Adrenal gland (tissue), 5 donors: Measurements from ENCODE around the gene CPT1A.

Experiments
- CTCF ChIP-seq, 6 experiments: fragments of 450-650 bp in 4 of 6; fragments of 200-600 bp in 2 of 6; sonication (generic) in 1 of 6; IDR thresholded peaks; 1 replicate in 5 of 6; 2 replicates in 1 of 6; pipeline versions ENCODE4 v1.5.1 to v1.8.0; 2016 to 2021; ENCODE audit warnings: antibody characterized with exemption in 6 of 6, mild to moderate bottlenecking in 2 of 6, moderate library complexity in 1 of 6
- POLR2A ChIP-seq, 2 donors: fragments of 450-650 bp; IDR thresholded peaks; one replicate each; pipeline ENCODE4 v1.6.1; 2017; ENCODE audit warnings: antibody characterized with exemption in 2 of 2, mild to moderate bottlenecking in 2 of 2, moderate library complexity in 1 of 2
- donor health status: DM: no; HTN: no; CAD: no.

- TF ChIP-seq POLR2A (IDR thresholded peaks at IDR 0.05) (no peak), CTCF (IDR thresholded peaks at IDR 0.05) (no peak)
These were observed 30.7 kb upstream of the CPT1A start for GRCh38 chr11:68872216-68873003.
